Activated CD8-positive, alpha-beta memory T cell treated with anti-CD3 and anti-CD28 coated beads for 36 hours (primary cell): ENCODE data around the gene ESYT2. TPM values are rescaled to one million over a fixed set of nuclear protein-coding genes. Genes with fewer than 3 reads are reported as not detected.
"Not testable (repeated sequence)": the region's sequence is repeated elsewhere in the genome, so short reads cannot be mapped to it uniquely, and the experiment has no call there.

Experiments
- CTCF ChIA-PET: fragments of 350-600 bp; sonication (Branson Sonifier 250); formaldehyde crosslinking; loops from one replicate; lab custom pipeline; 2021; ENCODE audit warnings: antibody characterized with exemption; lab: Charles Lee
- POLR2A ChIA-PET: fragments of 350-600 bp; sonication (Branson Sonifier 250); formaldehyde crosslinking; loops from one replicate; lab custom pipeline; 2021; ENCODE audit warnings: antibody characterized with exemption; lab: Charles Lee
- total RNA-seq, 2 experiments: library from RNA; stranded (reverse); gene quantifications; one replicate each; pipeline ENCODE4 v1.2.3, GENCODE V29; 2021

Gene ESYT2
- total RNA-seq, 2 experiments from 2014 or later, result 57.3 to 59.1 TPM

GRCh38 chr7:158702196-158702595, 127.1 kb downstream of the ESYT2 start:
- ChIA-PET POLR2A (no interaction called here), CTCF (no interaction called here)

GRCh38 chr7:158700008-158700407, 129.3 kb downstream of the ESYT2 start:
- POLR2A ChIA-PET, result interaction anchor here (0.6 kb wide), 1 partner anchor 110 kb away, joined by 8 read pairs; no protein-coding TSS in a partner anchor
- CTCF ChIA-PET, result interaction anchor here (1.0 kb wide), 1 partner anchor 14 kb away, joined by 3 read pairs; no protein-coding TSS in a partner anchor

- POLR2A ChIA-PET, result interaction anchor here (0.6 kb wide), 1 partner anchor 110 kb away, joined by 8 read pairs; no protein-coding TSS in a partner anchor
These were observed 130.0 kb downstream of the ESYT2 start for GRCh38 chr7:158699341-158699740.

GRCh38 chr7:158698657-158699195, 130.6 kb downstream of the ESYT2 start:
- ChIA-PET POLR2A (no interaction called here), CTCF (no interaction called here)

More at GRCh38 chr7:158699341-158699740, 130.0 kb downstream of the ESYT2 start:
- CTCF ChIA-PET, result no interaction called here

GRCh38 chr7:158697597-158697996, 131.7 kb downstream of the ESYT2 start:
- CTCF ChIA-PET, result interaction anchor here (0.6 to 1.1 kb wide), 2 partner anchors 8 to 51 kb away, joined by 3 read pairs; no protein-coding TSS in a partner anchor
- POLR2A ChIA-PET, result not testable (repeated sequence)

GRCh38 chr7:158695726-158696452, 133.4 kb downstream of the ESYT2 start:
- ChIA-PET CTCF (no interaction called here), POLR2A (interaction anchor here (1.3 kb wide), 1 partner anchor 9 kb away, joined by 3 read pairs; the partner anchor contains the start of gene NCAPG2)

GRCh38 chr7:158695056-158695455, 134.3 kb downstream of the ESYT2 start:
- CTCF ChIA-PET, result no interaction called here
- POLR2A ChIA-PET, result interaction anchor here (1.3 kb wide), 1 partner anchor 10 kb away, joined by 3 read pairs; the partner anchor contains the start of gene NCAPG2

GRCh38 chr7:158694650-158695049, 134.7 kb downstream of the ESYT2 start:
- CTCF ChIA-PET, result no interaction called here
- POLR2A ChIA-PET, result interaction anchor here (1.3 kb wide), 1 partner anchor 10 kb away, joined by 3 read pairs; the partner anchor contains the start of gene NCAPG2

- CTCF ChIA-PET, result interaction anchor here (1.0 kb wide), 1 partner anchor 8 kb away, joined by 3 read pairs; no protein-coding TSS in a partner anchor
- POLR2A ChIA-PET, result no interaction called here
These were observed 139.8 kb downstream of the ESYT2 start for GRCh38 chr7:158689488-158689887.

- ChIA-PET CTCF (no interaction called here), POLR2A (no interaction called here)
These were observed 141.9 kb downstream of the ESYT2 start for GRCh38 chr7:158687406-158687805.

GRCh38 chr7:158685693-158686092, 143.6 kb downstream of the ESYT2 start:
- CTCF ChIA-PET, result interaction anchor here (1.0 kb wide), 1 partner anchor 15 kb away, joined by 3 read pairs; no protein-coding TSS in a partner anchor
- POLR2A ChIA-PET, result no interaction called here

- ChIA-PET POLR2A (no interaction called here), CTCF (no interaction called here)
These were observed 145.0 kb downstream of the ESYT2 start for GRCh38 chr7:158684329-158684728.

GRCh38 chr7:158683541-158683940, 145.8 kb downstream of the ESYT2 start:
- POLR2A ChIA-PET, result no interaction called here

GRCh38 chr7:158682456-158682855, 146.9 kb downstream of the ESYT2 start:
- POLR2A ChIA-PET, result no interaction called here

More at GRCh38 chr7:158683541-158683940, 145.8 kb downstream of the ESYT2 start:
- CTCF ChIA-PET, result no interaction called here

More at GRCh38 chr7:158682456-158682855, 146.9 kb downstream of the ESYT2 start:
- CTCF ChIA-PET, result no interaction called here

Other genes starting within 250 kb of the ESYT2 start
- under 1 TPM; 0.36 to 0.44 TPM for gene PTPRN2, start 241.7 kb downstream of the ESYT2 start, total RNA-seq
- gene NCAPG2, start 124.7 kb downstream of the ESYT2 start, total RNA-seq, result 10 to 100 TPM; 85.0 to 90.9 TPM
- 10 to 100 TPM; 10.7 to 12.1 TPM for gene DYNC2I1, start 27.0 kb upstream of the ESYT2 start, total RNA-seq